Measurements from ENCODE around the gene ADGRG4.
"Not testable (repeated sequence)": the region's sequence is repeated elsewhere in the genome, so short reads cannot be mapped to it uniquely, and the experiment has no call there.

ADGRG4 gene

DNA sequence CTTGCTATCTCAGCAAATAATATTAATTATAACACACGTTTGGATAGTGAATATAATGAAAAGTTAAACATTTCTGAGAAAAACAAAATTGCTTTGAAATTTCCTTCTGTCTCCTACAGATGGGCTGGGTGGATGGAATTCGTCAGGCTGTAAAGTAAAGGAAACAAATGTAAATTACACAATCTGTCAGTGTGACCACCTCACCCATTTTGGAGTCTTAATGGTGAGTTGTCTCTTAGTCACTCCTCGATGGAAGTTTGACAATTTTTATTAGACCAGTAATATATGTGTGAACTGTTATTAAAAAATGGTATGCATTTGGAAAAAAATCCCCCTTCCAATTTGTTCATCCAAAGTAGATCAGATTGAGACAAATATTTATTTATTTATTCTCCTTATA lies 94.5 kb downstream of the ADGRG4 start:
- TF ChIP-seq POLR2AphosphoS5 (IDR thresholded peaks at IDR 0.05; ENCODE audit: low read depth, low read length) (no peak), POLR2A (IDR thresholded peaks at IDR 0.05; ENCODE audit: low read depth, low read length) (no peak), TAF1 (IDR thresholded peaks at IDR 0.05; ENCODE audit: borderline replicate concordance, low read depth, low read length) (no peak)
- DNase-seq (ENCODE audit: insufficient read length) (no peak), FAIRE-seq (no peak)

DNA sequence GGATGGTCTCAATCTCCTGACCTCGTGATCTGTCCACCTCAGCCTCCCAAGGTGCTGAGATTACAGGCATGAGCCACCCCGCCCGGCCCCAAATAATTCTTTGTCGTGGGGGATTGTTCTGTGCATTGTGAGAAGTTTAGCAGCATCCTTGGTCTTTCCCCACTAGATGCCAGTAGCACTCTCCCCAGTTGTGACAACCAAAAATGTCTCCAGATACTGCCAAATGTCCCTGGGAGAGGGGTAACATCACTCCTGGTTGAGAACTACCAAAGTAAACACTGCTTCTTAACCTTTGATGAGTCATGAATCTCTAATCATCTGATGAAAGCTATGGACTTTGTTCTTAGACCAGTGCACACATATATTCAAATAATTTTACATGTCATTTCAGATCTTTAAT lies 96.2 kb downstream of the ADGRG4 start:
- DNase-seq (ENCODE audit: insufficient read length): no peak
- TF ChIP-seq POLR2AphosphoS5 (IDR thresholded peaks at IDR 0.05; ENCODE audit: low read depth, low read length) (no peak), POLR2A (IDR thresholded peaks at IDR 0.05; ENCODE audit: low read depth, low read length) (no peak), TAF1 (IDR thresholded peaks at IDR 0.05; ENCODE audit: borderline replicate concordance, low read depth, low read length) (no peak)
- FAIRE-seq: no peak

DNA sequence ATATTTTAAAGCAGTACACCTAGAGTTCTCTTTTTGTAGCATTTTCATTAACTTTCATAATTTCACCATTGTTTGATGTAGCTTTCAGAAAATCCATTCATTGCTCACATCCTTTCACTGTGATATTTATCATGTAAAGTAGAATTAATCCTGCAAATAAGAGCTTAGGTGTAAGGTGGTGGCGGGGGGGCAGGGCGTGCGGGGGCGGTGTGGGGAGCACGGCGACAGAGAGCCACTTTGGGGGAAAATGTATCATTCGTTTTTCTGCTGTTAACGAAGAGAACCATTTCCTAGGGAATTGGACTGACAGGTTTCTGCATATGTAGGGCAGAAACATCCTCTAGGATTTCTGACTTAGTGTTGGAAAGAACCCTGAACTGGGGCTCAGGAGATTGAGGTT lies 104.4 kb downstream of the ADGRG4 start:
- FAIRE-seq: no peak
- no peak for DNase-seq (ENCODE audit: insufficient read length)
- TF ChIP-seq POLR2A (IDR thresholded peaks at IDR 0.05; ENCODE audit: low read depth, low read length) (no peak), TAF1 (IDR thresholded peaks at IDR 0.05; ENCODE audit: borderline replicate concordance, low read depth, low read length) (no peak), POLR2AphosphoS5 (IDR thresholded peaks at IDR 0.05; ENCODE audit: low read depth, low read length) (no peak)

DNA sequence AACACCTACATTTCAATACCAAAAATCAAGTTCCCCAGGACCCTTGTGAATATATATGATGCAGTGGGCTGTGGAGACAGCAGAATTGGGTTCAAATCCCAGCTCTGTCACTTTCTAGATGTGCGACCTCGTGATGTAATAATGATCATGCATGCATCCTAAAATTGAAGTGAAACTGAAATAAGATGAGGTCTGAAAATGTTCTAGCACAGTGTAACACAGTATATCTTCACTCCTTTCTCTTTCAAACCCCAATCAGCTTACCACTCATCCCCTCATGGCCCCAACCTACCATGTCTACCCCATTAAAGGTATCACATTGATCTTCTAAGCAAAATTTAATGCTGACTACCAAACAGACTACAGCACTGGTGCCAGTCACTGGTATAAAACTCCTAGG lies 117.0 kb downstream of the ADGRG4 start:
- DNase-seq (ENCODE audit: insufficient read length) (no peak), FAIRE-seq (no peak)
- TF ChIP-seq TAF1 (IDR thresholded peaks at IDR 0.05; ENCODE audit: borderline replicate concordance, low read depth, low read length) (no peak), POLR2A (IDR thresholded peaks at IDR 0.05; ENCODE audit: low read depth, low read length) (no peak), POLR2AphosphoS5 (IDR thresholded peaks at IDR 0.05; ENCODE audit: low read depth, low read length) (no peak)

DNA sequence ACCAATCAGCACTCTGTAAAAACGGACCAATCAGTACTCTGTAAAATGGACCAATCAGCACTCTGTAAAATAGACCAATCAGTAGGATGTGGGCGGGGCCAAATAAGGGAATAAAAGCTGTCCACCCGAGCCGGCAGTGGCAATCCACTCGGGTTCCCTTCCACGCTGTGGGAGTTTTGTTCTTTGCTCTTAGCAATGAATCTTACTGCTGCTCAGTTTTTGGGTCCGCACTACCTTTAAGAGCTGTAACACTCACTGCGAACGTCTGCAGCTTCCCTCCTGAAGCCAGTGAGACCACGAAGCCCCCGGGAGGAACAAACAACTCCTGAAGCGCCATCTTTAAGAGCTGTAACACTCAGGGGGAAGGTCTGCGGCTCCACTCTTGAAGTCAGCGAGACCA lies 120.6 kb downstream of the ADGRG4 start:
- no peak for FAIRE-seq
- DNase-seq (ENCODE audit: insufficient read length): no peak
- no peak for TF ChIP-seq POLR2A (IDR thresholded peaks at IDR 0.05; ENCODE audit: low read depth, low read length)
- TF ChIP-seq POLR2AphosphoS5 (IDR thresholded peaks at IDR 0.05; ENCODE audit: low read depth, low read length): no peak
- no peak for TF ChIP-seq TAF1 (IDR thresholded peaks at IDR 0.05; ENCODE audit: borderline replicate concordance, low read depth, low read length)

DNA sequence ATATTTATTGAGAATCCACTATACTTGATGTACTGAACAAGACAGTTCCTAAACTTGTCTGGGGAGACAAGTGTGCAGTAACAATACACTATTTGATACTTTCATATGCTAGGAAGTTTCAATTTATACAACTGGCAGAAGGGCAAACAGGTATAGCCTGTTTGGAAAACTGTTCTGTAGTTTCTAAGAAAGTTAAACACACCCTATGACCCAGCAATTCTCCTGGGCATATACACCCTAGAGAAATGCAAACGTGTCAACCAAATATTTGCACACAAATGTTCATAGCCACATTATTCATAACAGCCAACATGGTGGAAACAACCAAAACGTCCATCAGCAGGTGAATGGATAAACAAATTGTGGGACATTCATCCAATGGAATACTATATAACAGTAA lies 123.0 kb downstream of the ADGRG4 start:
- TF ChIP-seq POLR2AphosphoS5 (IDR thresholded peaks at IDR 0.05; ENCODE audit: low read depth, low read length): no peak
- no peak for TF ChIP-seq TAF1 (IDR thresholded peaks at IDR 0.05; ENCODE audit: borderline replicate concordance, low read depth, low read length)
- no peak for TF ChIP-seq POLR2A (IDR thresholded peaks at IDR 0.05; ENCODE audit: low read depth, low read length)
- FAIRE-seq (no peak), DNase-seq (ENCODE audit: insufficient read length) (no peak)

DNA sequence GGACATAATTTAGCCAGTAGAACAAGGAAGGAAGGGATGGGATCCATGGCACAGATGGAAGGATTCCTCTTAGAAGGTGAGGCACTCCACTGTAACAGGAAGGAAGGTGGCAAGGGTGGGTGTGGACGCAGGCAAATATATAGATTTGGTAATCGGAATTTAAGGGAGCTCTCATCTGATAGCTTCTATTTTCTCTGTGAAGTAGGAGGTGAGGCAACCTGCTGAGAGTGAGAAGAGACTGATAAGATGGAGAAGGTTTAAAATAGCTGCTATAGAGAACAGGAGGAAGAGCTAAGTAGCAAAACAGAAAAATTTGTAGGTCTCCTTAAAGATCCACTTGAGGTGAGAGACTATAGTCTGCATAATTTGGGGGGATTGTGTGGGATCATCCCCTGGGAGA lies 125.2 kb downstream of the ADGRG4 start:
- FAIRE-seq: no peak
- no peak for TF ChIP-seq POLR2A (IDR thresholded peaks at IDR 0.05; ENCODE audit: low read depth, low read length)
- TF ChIP-seq POLR2AphosphoS5 (IDR thresholded peaks at IDR 0.05; ENCODE audit: low read depth, low read length): no peak
- no peak for TF ChIP-seq TAF1 (IDR thresholded peaks at IDR 0.05; ENCODE audit: borderline replicate concordance, low read depth, low read length)
- DNase-seq (ENCODE audit: insufficient read length): no peak

DNA sequence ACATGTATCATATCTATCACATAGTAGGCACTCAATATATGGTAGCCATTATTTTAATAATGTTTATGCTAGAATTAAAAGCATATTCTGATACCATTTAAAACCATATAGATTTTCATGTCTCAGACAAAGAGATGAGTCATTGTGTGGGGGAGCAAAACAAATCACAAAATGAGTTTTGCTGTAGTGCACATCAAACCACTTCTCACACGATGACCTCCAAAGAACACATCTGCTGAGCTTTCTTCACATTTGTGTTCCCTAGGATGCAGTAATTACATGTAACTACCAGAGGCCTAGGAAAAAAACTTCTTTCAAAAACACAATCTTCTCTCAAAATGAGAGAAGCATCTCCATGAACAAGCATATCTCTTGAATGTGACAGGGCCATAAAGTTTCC lies 130.9 kb downstream of the ADGRG4 start:
- no peak for TF ChIP-seq POLR2A (IDR thresholded peaks at IDR 0.05; ENCODE audit: low read depth, low read length)
- FAIRE-seq (no peak), DNase-seq (ENCODE audit: insufficient read length) (no peak)

DNA sequence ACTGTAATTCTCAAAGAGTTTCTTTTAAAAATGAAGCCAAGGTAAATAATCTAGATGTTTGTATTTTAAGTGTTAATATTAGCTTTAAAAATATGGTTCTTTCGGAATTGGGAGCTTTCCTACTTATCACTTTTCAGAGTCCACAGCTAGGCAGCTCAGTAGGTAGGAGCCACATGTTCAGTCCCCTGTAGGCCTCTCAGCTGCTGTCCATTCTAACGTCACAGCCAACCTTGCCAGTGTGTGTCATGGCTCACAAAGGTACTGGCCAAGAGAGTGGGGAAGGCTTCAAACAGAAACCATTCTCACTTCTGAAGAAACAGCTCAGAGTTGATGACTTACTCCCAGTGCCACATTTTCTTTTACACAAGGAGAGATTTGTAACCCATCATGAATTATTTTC lies 137.0 kb downstream of the ADGRG4 start:
- DNase-seq (ENCODE audit: insufficient read length) (no peak), FAIRE-seq (no peak)
- no peak for TF ChIP-seq POLR2AphosphoS5 (IDR thresholded peaks at IDR 0.05; ENCODE audit: low read depth, low read length)

DNA sequence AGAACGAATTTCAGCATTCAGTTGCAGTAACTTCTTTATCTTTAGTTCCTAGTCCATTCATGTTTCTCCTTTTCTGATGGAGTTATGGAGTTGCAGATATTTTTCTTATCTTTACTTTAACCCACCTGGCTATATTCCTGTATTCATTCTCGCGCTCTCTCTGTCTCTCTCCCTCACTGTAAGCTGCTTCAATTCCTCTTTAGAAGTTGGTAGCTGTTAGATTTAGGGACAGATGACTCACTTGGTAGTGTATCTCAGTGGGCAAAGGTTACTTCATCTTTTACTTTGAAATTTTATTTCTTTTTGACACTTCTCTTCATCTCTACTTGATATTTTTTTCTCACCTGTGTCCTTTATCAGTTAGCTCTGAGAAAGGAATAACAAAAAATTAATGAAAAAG lies 137.4 kb downstream of the ADGRG4 start:
- no peak for TF ChIP-seq TAF1 (IDR thresholded peaks at IDR 0.05; ENCODE audit: borderline replicate concordance, low read depth, low read length)
- TF ChIP-seq POLR2A (IDR thresholded peaks at IDR 0.05; ENCODE audit: low read depth, low read length): no peak
- no peak for TF ChIP-seq POLR2AphosphoS5 (IDR thresholded peaks at IDR 0.05; ENCODE audit: low read depth, low read length)
- DNase-seq (ENCODE audit: insufficient read length) (no peak), FAIRE-seq (no peak)

DNA sequence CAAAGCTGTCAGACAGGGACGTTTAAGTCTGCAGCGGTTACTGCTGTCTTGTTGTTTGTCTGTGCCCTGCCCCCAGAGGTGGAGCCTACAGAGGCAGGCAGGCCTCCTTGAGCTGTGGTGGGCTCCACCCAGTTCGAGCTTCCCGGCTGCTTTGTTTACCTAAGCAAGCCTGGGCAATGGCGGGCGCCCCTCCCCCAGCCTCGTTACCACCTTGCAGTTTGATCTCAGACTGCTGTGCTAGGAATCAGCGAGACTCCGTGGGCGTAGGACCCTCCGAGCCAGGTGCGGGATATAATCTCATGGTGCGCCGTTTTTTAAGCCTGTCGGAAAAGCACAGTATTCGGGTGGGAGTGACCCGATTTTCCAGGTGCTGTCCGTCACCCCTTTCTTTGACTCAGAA lies 144.9 kb downstream of the ADGRG4 start:
- not testable (repeated sequence) for FAIRE-seq; DNase-seq (ENCODE audit: insufficient read length)

DNA sequence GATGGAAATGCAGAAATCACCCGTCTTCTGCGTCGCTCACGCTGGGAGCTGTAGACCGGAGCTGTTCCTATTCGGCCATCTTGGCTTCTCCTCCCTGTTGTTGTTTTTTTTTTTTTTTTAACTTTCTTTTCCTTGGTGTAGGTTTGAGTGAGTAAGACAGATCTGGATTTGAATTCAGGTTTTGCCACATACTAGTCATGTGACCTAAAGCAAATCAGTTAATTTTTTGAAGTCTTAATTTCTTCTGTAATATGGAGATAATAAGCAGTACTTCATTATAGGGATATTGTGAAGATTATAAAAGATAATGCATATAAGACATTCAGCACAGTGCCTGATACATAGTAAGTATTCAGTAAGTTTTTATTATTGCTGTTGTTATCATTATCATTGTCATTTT lies 145.4 kb downstream of the ADGRG4 start:
- DNase-seq (ENCODE audit: insufficient read length): no peak
- TF ChIP-seq TAF1 (IDR thresholded peaks at IDR 0.05; ENCODE audit: borderline replicate concordance, low read depth, low read length) (no peak), POLR2A (IDR thresholded peaks at IDR 0.05; ENCODE audit: low read depth, low read length) (no peak), POLR2AphosphoS5 (IDR thresholded peaks at IDR 0.05; ENCODE audit: low read depth, low read length) (no peak)
- no peak for FAIRE-seq

DNA sequence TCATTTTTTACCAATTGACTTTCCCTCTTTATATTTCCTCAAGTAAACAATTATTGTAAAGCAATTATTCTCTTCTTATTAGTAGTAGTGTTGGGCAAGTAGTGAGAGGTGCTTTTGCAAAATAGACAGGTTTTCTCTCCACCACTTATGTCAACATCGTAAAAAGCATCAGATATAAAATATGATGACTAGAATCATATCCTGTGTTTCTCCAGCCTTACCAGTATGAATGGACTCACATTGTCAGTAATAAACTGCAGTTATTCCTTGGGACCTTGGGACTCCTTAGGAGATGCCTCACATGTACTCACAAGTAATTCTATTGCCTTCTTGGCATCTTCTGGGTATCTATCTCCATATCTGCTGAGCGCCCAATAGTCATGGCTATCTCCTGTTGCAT lies 146.5 kb downstream of the ADGRG4 start:
- DNase-seq (ENCODE audit: insufficient read length) (no peak), FAIRE-seq (no peak)
- TF ChIP-seq TAF1 (IDR thresholded peaks at IDR 0.05; ENCODE audit: borderline replicate concordance, low read depth, low read length) (no peak), POLR2A (IDR thresholded peaks at IDR 0.05; ENCODE audit: low read depth, low read length) (no peak), POLR2AphosphoS5 (IDR thresholded peaks at IDR 0.05; ENCODE audit: low read depth, low read length) (no peak)

Measured in GM12892 (cell line).